Stomach (tissue), 4 donors: ENCODE data around the gene MED13L.

Experiments used
- EP300 ChIP-seq: sonication (generic); formaldehyde crosslinking; IDR thresholded peaks from one replicate; pipeline ENCODE4 v1.6.1; 2017; ENCODE audit warnings: antibody characterized with exemption
- POLR2A ChIP-seq, 4 donors: fragments of 450-650 bp; IDR thresholded peaks; one replicate each; pipeline ENCODE4 v1.6.1; 2016; ENCODE audit warnings: antibody characterized with exemption in 4 of 4, control low read depth in 2 of 4, mild to moderate bottlenecking in 1 of 4, moderate library complexity in 1 of 4
- POLR2AphosphoS5 ChIP-seq, 3 donors: sonication (generic); formaldehyde crosslinking; IDR thresholded peaks; one replicate each; pipeline ENCODE4 v1.6.1; 2016; ENCODE audit warnings: antibody characterized with exemption in 3 of 3
- TF ChIP-seq, protein P1 (sequence below), 7 experiments: fragments of 450-650 bp in 4 of 7; fragments of 200-600 bp in 3 of 7; sonication (generic) in 3 of 7; IDR thresholded peaks; one replicate each; pipeline ENCODE4 v1.5.1; 2016 to 2019; ENCODE audit warnings: antibody characterized with exemption in 7 of 7, control low read depth in 2 of 7, mild to moderate bottlenecking in 1 of 7

DNA sequence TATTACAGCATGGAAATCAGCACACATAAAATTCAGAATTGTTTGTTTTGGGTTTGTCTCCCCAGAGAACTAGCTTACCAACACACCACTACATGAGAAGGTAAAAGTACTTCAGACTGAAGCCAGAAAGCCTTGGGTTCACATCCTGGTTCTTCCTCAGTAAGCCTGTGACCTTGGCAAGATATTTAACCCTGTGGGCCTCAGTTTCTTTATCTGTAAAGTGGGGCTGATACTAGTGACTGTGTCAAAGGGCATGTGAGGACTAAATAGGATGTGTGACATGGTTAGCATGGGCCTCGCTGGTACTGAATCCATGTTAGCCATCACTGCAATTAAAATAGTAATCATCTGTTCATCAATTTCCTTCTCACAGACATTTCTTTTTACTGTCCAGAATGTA is 366.1 kb downstream of the MED13L start:
- TF ChIP-seq, protein P1, sequence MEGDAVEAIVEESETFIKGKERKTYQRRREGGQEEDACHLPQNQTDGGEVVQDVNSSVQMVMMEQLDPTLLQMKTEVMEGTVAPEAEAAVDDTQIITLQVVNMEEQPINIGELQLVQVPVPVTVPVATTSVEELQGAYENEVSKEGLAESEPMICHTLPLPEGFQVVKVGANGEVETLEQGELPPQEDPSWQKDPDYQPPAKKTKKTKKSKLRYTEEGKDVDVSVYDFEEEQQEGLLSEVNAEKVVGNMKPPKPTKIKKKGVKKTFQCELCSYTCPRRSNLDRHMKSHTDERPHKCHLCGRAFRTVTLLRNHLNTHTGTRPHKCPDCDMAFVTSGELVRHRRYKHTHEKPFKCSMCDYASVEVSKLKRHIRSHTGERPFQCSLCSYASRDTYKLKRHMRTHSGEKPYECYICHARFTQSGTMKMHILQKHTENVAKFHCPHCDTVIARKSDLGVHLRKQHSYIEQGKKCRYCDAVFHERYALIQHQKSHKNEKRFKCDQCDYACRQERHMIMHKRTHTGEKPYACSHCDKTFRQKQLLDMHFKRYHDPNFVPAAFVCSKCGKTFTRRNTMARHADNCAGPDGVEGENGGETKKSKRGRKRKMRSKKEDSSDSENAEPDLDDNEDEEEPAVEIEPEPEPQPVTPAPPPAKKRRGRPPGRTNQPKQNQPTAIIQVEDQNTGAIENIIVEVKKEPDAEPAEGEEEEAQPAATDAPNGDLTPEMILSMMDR (IDR thresholded peaks at IDR 0.05) = no peak
- TF ChIP-seq POLR2AphosphoS5 (IDR thresholded peaks at IDR 0.05) = no peak
- no peak for TF ChIP-seq POLR2A (IDR thresholded peaks at IDR 0.05)
- no peak for TF ChIP-seq EP300
